B cell (primary cell): ENCODE results near the gene NUDT21. TPM values are rescaled to one million over a fixed set of nuclear protein-coding genes. Genes with fewer than 3 reads are reported as not detected.

Experiments
- ATAC-seq: fragments of 200-7000 bp; cut with Tn5 transposase; one replicate; pipeline ENCODE4 v1.10.0; 2021; ENCODE audit warnings: low read depth, mild to moderate bottlenecking, moderate number of reproducible peaks, moderate library complexity
- CTCF ChIA-PET: fragments of 350-600 bp; sonication (Branson Sonifier 250); formaldehyde crosslinking; loops from one replicate; lab custom pipeline; 2021; ENCODE audit warnings: antibody characterized with exemption, inconsistent platforms; lab: Charles Lee
- POLR2A ChIA-PET: fragments of 350-600 bp; sonication (Branson Sonifier 250); formaldehyde crosslinking; loops from one replicate; lab custom pipeline; 2021; ENCODE audit warnings: antibody characterized with exemption; lab: Charles Lee
- DNase-seq: peaks from one replicate; pipeline ENCODE4 v3.0.0; 2013
- H2AFZ ChIP-seq: 2 replicates; pipeline ENCODE4 v1.6.1; 2012; ENCODE audit warnings: mild to moderate bottlenecking, low read depth, low read length; ENCODE audit not compliant: insufficient read depth, poor library complexity, severe bottlenecking
- H3K27ac ChIP-seq, 2 donors: 1 replicate in 1 of 2; 2 replicates in 1 of 2; pipeline ENCODE4 v1.5.1; 2012 to 2013; ENCODE audit warnings: low read length in 2 of 2, mild to moderate bottlenecking in 2 of 2, moderate library complexity in 1 of 2
- H3K27me3 ChIP-seq, 4 experiments: fragments of 200-600 bp in 1 of 4; sonication (generic) in 1 of 4; replicated peaks in 1 of 4; 1 replicate in 2 of 4; 2 replicates in 2 of 4; pipeline versions ENCODE4 v1.6.1 to v1.7.0; 2013 to 2016; ENCODE audit warnings: low read length in 3 of 4, mild to moderate bottlenecking in 2 of 4, mixed read lengths in 1 of 4, moderate library complexity in 1 of 4; ENCODE audit not compliant: insufficient read depth in 4 of 4, control insufficient read depth in 3 of 4; ENCODE audit errors: control extremely low read depth in 1 of 4
- H3K36me3 ChIP-seq, 2 experiments: replicated peaks in 1 of 2; 1 replicate in 1 of 2; 2 replicates in 1 of 2; pipeline versions ENCODE4 v1.6.1 to v1.7.1; 2013; ENCODE audit warnings: low read length in 1 of 2; ENCODE audit not compliant: insufficient read depth in 2 of 2, control insufficient read depth in 1 of 2; ENCODE audit errors: control extremely low read depth in 1 of 2, extremely low read depth in 1 of 2
- H3K4me1 ChIP-seq, 2 donors: fragments of 200-600 bp in 1 of 2; sonication (generic) in 1 of 2; 1 replicate in 1 of 2; 2 replicates in 1 of 2; pipeline versions ENCODE4 v1.5.1 to v1.6.1; 2013 to 2017; ENCODE audit warnings: low read length in 2 of 2; ENCODE audit not compliant: control insufficient read depth in 2 of 2, insufficient read depth in 2 of 2
- H3K4me2 ChIP-seq: replicated peaks from 2 replicates; pipeline ENCODE3; 2012; ENCODE audit warnings: mild to moderate bottlenecking, low read depth, low read length; ENCODE audit not compliant: poor library complexity, severe bottlenecking
- H3K4me3 ChIP-seq, 5 experiments: fragments of 200-600 bp in 1 of 5; sonication (generic) in 1 of 5; 1 replicate in 3 of 5; 2 replicates in 2 of 5; pipeline versions ENCODE4 v1.5.1 to v1.7.0; 2011 to 2016; ENCODE audit warnings: low read length in 4 of 5, mild to moderate bottlenecking in 4 of 5, low read depth in 2 of 5, control low read depth in 1 of 5, moderate library complexity in 1 of 5; ENCODE audit not compliant: insufficient read depth in 1 of 5; ENCODE audit errors: control extremely low read depth in 1 of 5, extremely low read depth in 1 of 5
- H3K79me2 ChIP-seq: fragments of 200-600 bp; sonication (generic); one replicate; pipeline ENCODE4 v1.6.0; 2016; ENCODE audit warnings: low read length; ENCODE audit not compliant: control insufficient read depth, insufficient read depth
- H3K9ac ChIP-seq: fragments of 200-600 bp; sonication (generic); 2 replicates; pipeline ENCODE4 v1.6.1; 2017; ENCODE audit warnings: mild to moderate bottlenecking, low read length, moderate library complexity
- H3K9me3 ChIP-seq, 3 donors: one replicate each; pipeline versions ENCODE4 v1.6.1 to v1.7.1; 2013; ENCODE audit warnings: low read length in 2 of 3; ENCODE audit not compliant: control insufficient read depth in 2 of 3, insufficient read depth in 1 of 3; ENCODE audit errors: control extremely low read depth in 1 of 3
- H4K20me1 ChIP-seq: 2 replicates; pipeline ENCODE4 v1.6.0; 2012; ENCODE audit warnings: mild to moderate bottlenecking, low read length; ENCODE audit not compliant: insufficient read depth, control insufficient read depth, poor library complexity, severe bottlenecking
- H3K27ac Mint-ChIP-seq: one replicate; pipeline ENCODE4 v1.8.0; 2021; ENCODE audit warnings: mixed read lengths
- H3K27me3 Mint-ChIP-seq: one replicate; pipeline ENCODE4 v1.8.0; 2021; ENCODE audit warnings: mixed read lengths
- H3K4me1 Mint-ChIP-seq: one replicate; pipeline ENCODE4 v1.8.0; 2021; ENCODE audit warnings: mixed read lengths
- H3K4me3 Mint-ChIP-seq: one replicate; pipeline ENCODE4 v1.8.0; 2021; ENCODE audit warnings: mixed read lengths
- H3K9me3 Mint-ChIP-seq: one replicate; pipeline ENCODE4 v1.8.0; 2022; ENCODE audit warnings: mixed read lengths; ENCODE audit not compliant: insufficient read depth
- CTCF ChIP-seq: fragments of 200-600 bp; IDR thresholded peaks from one replicate; pipeline ENCODE4 v1.8.0; 2022; ENCODE audit warnings: antibody characterized with exemption, mild to moderate bottlenecking
- EZH2 ChIP-seq: IDR thresholded peaks from 2 replicates; pipeline ENCODE4 v1.6.1; 2012; ENCODE audit warnings: borderline replicate concordance, low read depth, mild to moderate bottlenecking, moderate library complexity, low read length; ENCODE audit not compliant: insufficient read depth, poor library complexity, severe bottlenecking
- WGBS: methylation state at CpG from one replicate; pipeline ENCODE4 v1.1.5; 2013; ENCODE audit warnings: missing lambda C conversion rate; ENCODE audit not compliant: insufficient coverage; 5-methylcytosine and 5-hydroxymethylcytosine counted together
- intact Hi-C: fragments of 100-400 bp; cut with micrococcal nuclease; formaldehyde crosslinking; loops from one replicate; pipeline ENCODE4 v1.10.0; 2022
- polyA plus RNA-seq: library from polyadenylated mRNA; depleted of rRNA; stranded (reverse); fragments of >200 nt; gene quantifications from 2 replicates; pipeline ENCODE4 v1.2.3, GENCODE V29; 2012
- total RNA-seq, 2 donors: library from RNA; stranded (reverse); fragments of 120-200 nt in 1 of 2; gene quantifications; 1 replicate in 1 of 2; 2 replicates in 1 of 2; pipeline versions ENCODE4 v1.2.3 to v1.2.4, GENCODE V29; 2013 to 2022

The NUDT21 gene
- total and polyA plus RNA-seq, 2 donors (not counting 1 experiment from before 2014, with no cell fraction given) = 27.3 to 89.4 TPM

GRCh38 chr16:56405977-56406672 lies 45.0 kb downstream of the NUDT21 start:
- intact Hi-C loops = loop anchor here (10.0 kb wide), 1 partner anchor 49 kb away; the partner anchor contains the start of genes NUDT21 and OGFOD1
- H3K79me2 ChIP-seq = peaks cover 51% of the 10 kb centered on the region
- peaks cover 20 to 78% of the 10 kb centered on the region in 2 experiments for H3K36me3 ChIP-seq
- Mint-ChIP-seq H3K27ac (no peak overlapping the region), H3K4me3 (no peak overlapping the region), H3K9me3 (no peaks in the 10 kb centered on the region), H3K27me3 (no peaks in the 10 kb centered on the region), H3K4me1 (peaks cover 5% of the 10 kb centered on the region)
- H3K9ac ChIP-seq = no peak overlapping the region
- ATAC-seq (no peak), DNase-seq (no peak)
- ChIA-PET POLR2A (no interaction called here), CTCF (no interaction called here)
- 83% methylated on average over 2 of the region's 4 CpGs for WGBS
- H3K27ac ChIP-seq = no peak overlapping the region
- no peak for TF ChIP-seq CTCF
- peaks cover 32% of the 10 kb centered on the region for H4K20me1 ChIP-seq
- H3K4me3 ChIP-seq = no peak overlapping the region
- no peaks in the 10 kb centered on the region for H3K9me3 ChIP-seq
- H3K27me3 ChIP-seq = no peaks in the 10 kb centered on the region
- no peaks in the 10 kb centered on the region for H3K4me1 ChIP-seq
- H3K4me2 ChIP-seq = no peak overlapping the region
- H2AFZ ChIP-seq = no peak overlapping the region

GRCh38 chr16:56401482-56401881 lies 49.6 kb downstream of the NUDT21 start:
- DNase-seq = peak; percentile 13
- Histone ChIP-seq H3K4me2 (no peak overlapping the region), H3K36me3 (peaks cover 14 to 65% of the 10 kb centered on the region in 2 experiments), H3K4me1 (no peaks in the 10 kb centered on the region), H3K79me2 (peaks cover 28% of the 10 kb centered on the region), H2AFZ (no peak overlapping the region), H3K27me3 (no peaks in the 10 kb centered on the region), H4K20me1 (peaks cover 28% of the 10 kb centered on the region), H3K9ac (no peak overlapping the region), H3K4me3 (no peak overlapping the region), H3K27ac (no peak overlapping the region), H3K9me3 (no peaks in the 10 kb centered on the region)
- WGBS = 93% methylated on average over 5 of the region's 5 CpGs
- ChIA-PET POLR2A (no interaction called here), CTCF (interaction anchor here (0.6 to 1.7 kb wide), 4 partner anchors 25 to 117 kb away, joined by 3 read pairs; no protein-coding TSS in a partner anchor)
- intact Hi-C loops = loop anchor here (10.0 kb wide), 1 partner anchor 53 kb away; the partner anchor contains the start of genes NUDT21 and OGFOD1
- Mint-ChIP-seq H3K27me3 (no peaks in the 10 kb centered on the region), H3K4me1 (peaks cover 5% of the 10 kb centered on the region), H3K27ac (no peak overlapping the region), H3K9me3 (no peaks in the 10 kb centered on the region), H3K4me3 (no peak overlapping the region)
- peak; percentile 54 for ATAC-seq
- TF ChIP-seq EZH2 (no peak), CTCF (peak; percentile 28)
